Naive thymus-derived CD4-positive, alpha-beta T cell (primary cell): ENCODE measurements around the gene LMTK2. TPM values are rescaled to one million over a fixed set of nuclear protein-coding genes. Genes with fewer than 3 reads are reported as not detected.

Experiments
- ATAC-seq: fragments of 150-1000 bp; cut with Tn5 transposase; 2 replicates; pipeline ENCODE4 v1.10.0; 2021; ENCODE audit warnings: mild to moderate bottlenecking, moderate library complexity
- CTCF ChIA-PET: fragments of 350-600 bp; sonication (Branson Sonifier 250); formaldehyde crosslinking; loops from one replicate; lab custom pipeline; 2021; ENCODE audit warnings: antibody characterized with exemption; lab: Charles Lee
- POLR2A ChIA-PET: fragments of 350-600 bp; sonication (Branson Sonifier 250); formaldehyde crosslinking; loops from one replicate; lab custom pipeline; 2021; ENCODE audit warnings: antibody characterized with exemption, inconsistent platforms; lab: Charles Lee
- DNase-seq, 9 donors: peaks; one replicate each; pipeline versions ENCODE4 v3.0.0 to v3.0.0-alpha.2; 2020 to 2022; ENCODE audit warnings: mixed read lengths in 1 of 9
- H3K27ac ChIP-seq: one replicate; pipeline ENCODE4 v1.7.0; 2013; ENCODE audit warnings: mild to moderate bottlenecking, low read depth, low read length, moderate library complexity
- H3K27me3 ChIP-seq, 2 donors: one replicate each; pipeline ENCODE4 v1.7.0; 2013; ENCODE audit warnings: low read length in 2 of 2, mild to moderate bottlenecking in 2 of 2, moderate library complexity in 2 of 2; ENCODE audit not compliant: control insufficient read depth in 2 of 2, insufficient read depth in 2 of 2
- H3K36me3 ChIP-seq, 3 experiments: 1 replicate in 2 of 3; 2 replicates in 1 of 3; pipeline ENCODE4 v1.7.0; 2013; ENCODE audit warnings: low read length in 3 of 3, mild to moderate bottlenecking in 3 of 3, moderate library complexity in 1 of 3; ENCODE audit not compliant: insufficient read depth in 3 of 3, control insufficient read depth in 2 of 3
- H3K4me1 ChIP-seq, 2 donors: one replicate each; pipeline ENCODE4 v1.7.0; 2013; ENCODE audit warnings: low read length in 2 of 2, mild to moderate bottlenecking in 2 of 2, moderate library complexity in 1 of 2; ENCODE audit not compliant: control insufficient read depth in 2 of 2, insufficient read depth in 2 of 2
- H3K4me3 ChIP-seq: 2 replicates; pipeline ENCODE4 v1.7.0; 2013; ENCODE audit warnings: mild to moderate bottlenecking, low read length
- H3K9me3 ChIP-seq, 3 experiments: 1 replicate in 2 of 3; 2 replicates in 1 of 3; pipeline ENCODE4 v1.7.0; 2013; ENCODE audit warnings: low read length in 3 of 3; ENCODE audit not compliant: control insufficient read depth in 2 of 3
- H3K27ac Mint-ChIP-seq, 9 donors: one replicate each; pipeline ENCODE4 v1.8.0; 2020 to 2022; ENCODE audit warnings: mixed read lengths in 9 of 9, mild to moderate bottlenecking in 8 of 9, moderate library complexity in 5 of 9, inconsistent platforms in 2 of 9
- H3K27me3 Mint-ChIP-seq, 5 donors: one replicate each; pipeline ENCODE4 v1.8.0; 2021 to 2022; ENCODE audit warnings: mixed read lengths in 5 of 5, mild to moderate bottlenecking in 1 of 5
- H3K36me3 Mint-ChIP-seq, 5 donors: one replicate each; pipeline ENCODE4 v1.8.0; 2020 to 2022; ENCODE audit warnings: mixed read lengths in 5 of 5, mild to moderate bottlenecking in 3 of 5, inconsistent platforms in 1 of 5
- H3K4me1 Mint-ChIP-seq, 7 donors: one replicate each; pipeline ENCODE4 v1.8.0; 2020 to 2022; ENCODE audit warnings: mixed read lengths in 7 of 7, mild to moderate bottlenecking in 3 of 7, inconsistent platforms in 1 of 7
- H3K4me3 Mint-ChIP-seq, 10 donors: one replicate each; pipeline ENCODE4 v1.8.0; 2020 to 2022; ENCODE audit warnings: mild to moderate bottlenecking in 10 of 10, mixed read lengths in 10 of 10, moderate library complexity in 6 of 10, inconsistent platforms in 2 of 10
- H3K9me3 Mint-ChIP-seq, 11 donors: one replicate each; pipeline ENCODE4 v1.8.0; 2020 to 2022; ENCODE audit warnings: mixed read lengths in 11 of 11, mild to moderate bottlenecking in 4 of 11, inconsistent platforms in 1 of 11, moderate library complexity in 1 of 11
- intact Hi-C, 2 donors: fragments of 100-400 bp; cut with micrococcal nuclease; formaldehyde crosslinking; loops; one replicate each; pipeline ENCODE4 v1.15.1; 2023
- polyA plus RNA-seq, 2 donors: library from polyadenylated mRNA; unstranded; fragments of 300-500 nt; fragmentation: Illumina TruSeq; gene quantifications; one replicate each; pipeline ENCODE4 v1.2.3, GENCODE V29; 2021
- total RNA-seq, 6 experiments: library from RNA in 5 of 6; stranded (reverse) in 5 of 6; gene quantifications; 1 replicate in 5 of 6; 2 replicates in 1 of 6; pipeline ENCODE4 v1.2.3 and lab custom pipeline; 2021 to 2026

The LMTK2 gene
- total and polyA plus RNA-seq, 7 experiments from 2014 or later = 2.2 to 29.1 (median 18.1) TPM

GRCh38 chr7:98137134-98137825, 30.6 kb downstream of the LMTK2 start:
- CTCF ChIA-PET = no interaction called here
- H3K27me3 ChIP-seq = no peaks in the 10 kb centered on the region

GRCh38 chr7:98137826-98138151, 31.1 kb downstream of the LMTK2 start:
- peaks cover 0 to 45% (median 9%) of the 10 kb centered on the region in 3 experiments for H3K36me3 ChIP-seq
- Mint-ChIP-seq H3K36me3 (peaks cover 13 to 38% (median 30%) of the 10 kb centered on the region in 5 donors), H3K4me1 (peaks cover 18 to 33% (median 24%) of the 10 kb centered on the region in 7 donors), H3K27me3 (peaks cover 0 to 24% (median 0%) of the 10 kb centered on the region in 5 donors), H3K9me3 (peaks cover 0 to 2% (median 0%) of the 10 kb centered on the region in 11 donors), H3K27ac (no peak overlapping the region), H3K4me3 (no peak overlapping the region)
- intact Hi-C loops = no loop called here
- ATAC-seq (peak; percentile 75), DNase-seq (no peak)
- H3K27ac ChIP-seq = no peak overlapping the region
- no peak overlapping the region for H3K4me3 ChIP-seq
- H3K27me3 ChIP-seq = no peaks in the 10 kb centered on the region
- H3K9me3 ChIP-seq = no peaks in the 10 kb centered on the region
- H3K4me1 ChIP-seq = peaks cover 11 to 12% of the 10 kb centered on the region in 2 donors
- CTCF ChIA-PET = no interaction called here
- POLR2A ChIA-PET = no interaction called here

More at GRCh38 chr7:98137134-98137825, 30.6 kb downstream of the LMTK2 start:
- H3K27ac ChIP-seq = no peak overlapping the region
- H3K9me3 ChIP-seq = no peaks in the 10 kb centered on the region
- H3K4me3 Mint-ChIP-seq = no peak overlapping the region
- intact Hi-C loops = no loop called here
- H3K9me3 Mint-ChIP-seq = no peaks in the 10 kb centered on the region
- ATAC-seq (no peak), DNase-seq (no peak)
- POLR2A ChIA-PET = no interaction called here
- peaks cover 13 to 33% (median 25%) of the 10 kb centered on the region in 5 donors for H3K36me3 Mint-ChIP-seq
- peaks cover 16 to 17% of the 10 kb centered on the region in 2 donors for H3K4me1 ChIP-seq
- no peak overlapping the region for H3K27ac Mint-ChIP-seq
- H3K36me3 ChIP-seq = peaks cover 0 to 41% (median 5%) of the 10 kb centered on the region in 3 experiments
- H3K27me3 Mint-ChIP-seq = peaks cover 0 to 24% (median 0%) of the 10 kb centered on the region in 5 donors
- peaks cover 23 to 35% (median 29%) of the 10 kb centered on the region in 7 donors for H3K4me1 Mint-ChIP-seq
- H3K4me3 ChIP-seq = no peak overlapping the region

DNA sequence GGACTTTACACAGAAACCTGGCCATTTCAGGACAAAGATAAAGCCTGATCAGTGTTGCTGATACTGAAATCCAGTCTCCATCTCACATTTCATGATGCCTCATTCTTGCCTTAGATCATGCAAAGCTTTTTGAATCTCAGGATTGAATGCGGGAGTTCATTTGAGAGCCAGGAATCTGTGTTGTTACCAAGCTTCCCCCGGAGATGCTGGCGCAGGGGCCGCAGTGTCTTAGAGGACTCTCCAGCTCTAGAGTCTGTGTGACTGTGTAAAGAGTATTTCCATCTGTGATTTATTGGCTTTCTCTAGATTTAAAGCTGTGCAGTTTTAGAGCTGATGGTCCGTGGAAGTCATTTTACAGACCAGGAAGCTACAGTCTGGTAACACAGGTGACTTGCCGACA, 32.0 kb downstream of the LMTK2 start:
- Mint-ChIP-seq H3K4me3 (no peak overlapping the region), H3K4me1 (peaks cover 9 to 28% (median 17%) of the 10 kb centered on the region in 7 donors), H3K36me3 (peaks cover 16 to 47% (median 39%) of the 10 kb centered on the region in 5 donors), H3K9me3 (peaks cover 0 to 5% (median 0%) of the 10 kb centered on the region in 11 donors), H3K27me3 (peaks cover 0 to 17% (median 0%) of the 10 kb centered on the region in 5 donors), H3K27ac (no peak overlapping the region)
- Histone ChIP-seq H3K9me3 (no peaks in the 10 kb centered on the region), H3K36me3 (peaks cover 0 to 54% (median 14%) of the 10 kb centered on the region in 3 experiments), H3K4me1 (peaks cover 2 to 3% of the 10 kb centered on the region in 2 donors), H3K4me3 (no peak overlapping the region), H3K27me3 (no peaks in the 10 kb centered on the region), H3K27ac (no peak overlapping the region)
- ATAC-seq (no peak), DNase-seq (no peak)
- ChIA-PET POLR2A (interaction anchor here (0.7 kb wide), 1 partner anchor 9 kb away, joined by 3 read pairs; no protein-coding TSS in a partner anchor), CTCF (no interaction called here)
- intact Hi-C loops = no loop called here

DNA sequence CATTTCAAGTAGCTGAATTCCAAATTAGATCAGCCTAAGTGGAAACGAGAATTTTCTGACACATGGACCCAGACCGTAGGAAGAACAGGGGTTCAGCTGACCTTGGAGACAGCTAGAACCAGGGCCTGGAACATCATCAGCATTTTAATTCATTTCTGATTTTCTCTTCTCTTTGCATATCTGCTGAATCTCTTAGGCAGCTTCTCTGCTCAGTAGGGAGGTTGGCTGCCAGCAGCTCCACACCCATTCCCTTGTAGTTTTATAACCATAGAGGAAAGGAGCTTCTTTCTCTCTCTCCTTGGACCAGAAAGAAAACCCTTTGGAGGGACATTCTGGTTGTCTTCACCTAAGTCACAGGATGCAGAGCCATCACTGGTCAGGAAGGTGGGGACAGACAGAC, 36.0 kb downstream of the LMTK2 start:
- intact Hi-C loops = no loop called here
- no peak overlapping the region for H3K4me3 ChIP-seq
- H3K27ac ChIP-seq = no peak overlapping the region
- H3K4me3 Mint-ChIP-seq = no peak overlapping the region
- peaks cover 0 to 7% (median 3%) of the 10 kb centered on the region in 7 donors for H3K4me1 Mint-ChIP-seq
- H3K27ac Mint-ChIP-seq = no peak overlapping the region
- DNase-seq = no peak
- POLR2A ChIA-PET = no interaction called here
- peaks cover 0 to 64% (median 14%) of the 10 kb centered on the region in 3 experiments for H3K36me3 ChIP-seq
- H3K9me3 ChIP-seq = no peaks in the 10 kb centered on the region
- ATAC-seq = no peak
- CTCF ChIA-PET = no interaction called here
- no peaks in the 10 kb centered on the region for H3K4me1 ChIP-seq
- H3K36me3 Mint-ChIP-seq = peaks cover 25 to 65% (median 58%) of the 10 kb centered on the region in 5 donors
- no peaks in the 10 kb centered on the region for H3K27me3 ChIP-seq
- peaks cover 0 to 16% (median 5%) of the 10 kb centered on the region in 11 donors for H3K9me3 Mint-ChIP-seq
- H3K27me3 Mint-ChIP-seq = no peaks in the 10 kb centered on the region

- Mint-ChIP-seq H3K36me3 (peaks cover 19 to 72% (median 41%) of the 10 kb centered on the region in 5 donors), H3K9me3 (peaks cover 0 to 14% (median 5%) of the 10 kb centered on the region in 11 donors), H3K27me3 (no peaks in the 10 kb centered on the region), H3K27ac (no peak overlapping the region), H3K4me1 (peaks cover 0 to 2% (median 0%) of the 10 kb centered on the region in 7 donors), H3K4me3 (no peak overlapping the region)
- intact Hi-C loops = no loop called here
- CTCF ChIA-PET = interaction anchor here (1.5 kb wide), 1 partner anchor 20 kb away, joined by 4 read pairs; no protein-coding TSS in a partner anchor
- Histone ChIP-seq H3K27ac (no peak overlapping the region), H3K4me1 (no peaks in the 10 kb centered on the region), H3K9me3 (no peaks in the 10 kb centered on the region), H3K27me3 (no peaks in the 10 kb centered on the region), H3K36me3 (peaks cover 0 to 42% (median 6%) of the 10 kb centered on the region in 3 experiments), H3K4me3 (no peak overlapping the region)
- no peak for DNase-seq
- no peak for ATAC-seq
- POLR2A ChIA-PET = interaction anchor here (1.0 kb wide), 1 partner anchor 101 kb away, joined by 3 read pairs; no protein-coding TSS in a partner anchor
Measured at GRCh38 chr7:98148607-98149006, 41.9 kb downstream of the LMTK2 start.

DNA sequence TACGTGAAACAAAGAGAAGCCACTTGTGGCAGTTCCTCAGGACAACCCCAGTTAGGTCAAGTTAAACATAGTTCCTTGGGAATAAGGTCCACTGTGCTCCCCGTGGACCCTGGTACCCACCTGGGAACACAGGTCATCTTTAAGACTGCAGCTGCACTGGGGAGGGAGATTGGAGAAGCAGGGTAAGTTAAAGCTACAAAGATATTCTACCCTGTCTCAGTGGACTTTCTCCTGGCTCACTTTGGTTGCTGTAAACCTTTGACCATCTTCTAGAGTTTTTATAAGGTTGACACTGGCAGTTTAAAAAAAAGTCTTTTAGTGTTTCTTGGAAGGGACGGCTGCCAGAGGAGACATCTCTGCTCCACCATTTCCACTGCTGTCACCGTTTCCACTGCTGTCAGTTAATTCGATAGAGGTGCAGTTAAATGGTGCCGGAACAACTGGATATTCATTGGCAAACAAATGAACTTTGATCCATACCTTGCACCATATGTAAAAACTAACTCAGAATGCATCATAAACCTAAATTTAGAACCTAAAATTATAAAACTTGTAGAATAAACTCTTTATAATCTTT, 42.5 kb downstream of the LMTK2 start:
- Histone ChIP-seq H3K27me3 (no peaks in the 10 kb centered on the region), H3K4me3 (no peak overlapping the region), H3K9me3 (no peaks in the 10 kb centered on the region), H3K27ac (no peak overlapping the region), H3K4me1 (no peaks in the 10 kb centered on the region), H3K36me3 (peaks cover 0 to 43% (median 6%) of the 10 kb centered on the region in 3 experiments)
- ATAC-seq (no peak), DNase-seq (no peak)
- Mint-ChIP-seq H3K4me1 (peaks cover 0 to 2% (median 0%) of the 10 kb centered on the region in 7 donors), H3K4me3 (no peak overlapping the region), H3K36me3 (peaks cover 19 to 73% (median 42%) of the 10 kb centered on the region in 5 donors), H3K27me3 (no peaks in the 10 kb centered on the region), H3K9me3 (peaks cover 0 to 14% (median 5%) of the 10 kb centered on the region in 11 donors), H3K27ac (no peak overlapping the region)
- ChIA-PET CTCF (interaction anchor here (1.5 kb wide), 1 partner anchor 19 kb away, joined by 4 read pairs; no protein-coding TSS in a partner anchor), POLR2A (interaction anchor here (1.0 kb wide), 1 partner anchor 100 kb away, joined by 3 read pairs; no protein-coding TSS in a partner anchor)
- intact Hi-C loops = no loop called here
